Measurements from ENCODE around the gene ADH4. TPM values are rescaled to one million over a fixed set of nuclear protein-coding genes. Genes with fewer than 3 reads are reported as not detected.

Gene ADH4
- total and polyA plus RNA-seq, 2 donors (not counting 3 experiments of a cell fraction or from before 2014, with no cell fraction given) = not detected

GRCh38 chr4:99161373-99162099 is 17.4 kb upstream of the ADH4 start:
- BruUV-seq (replicated peaks) = no TSS peak
- DNase-seq (ENCODE audit: low read depth, low spot score) (no peak), FAIRE-seq (no peak)
- TF ChIP-seq CTCF (IDR thresholded peaks at IDR 0.05; ENCODE audit: extremely low read depth in 1 of 2, insufficient read depth in 1 of 2, low read depth in 1 of 2, low read length in 2 of 2) (no peak), MAX (IDR thresholded peaks at IDR 0.05; ENCODE audit: insufficient read depth, insufficient read length) (no peak), MYC (IDR thresholded peaks at IDR 0.05; ENCODE audit: low read depth, low read length) (no peak), FOS (IDR thresholded peaks at IDR 0.05; ENCODE audit: borderline replicate concordance, insufficient read depth, low read length) (no peak), EZH2 (IDR thresholded peaks at IDR 0.05; ENCODE audit: borderline replicate concordance, low read depth, low read length, severe bottlenecking) (no peak), POLR2AphosphoS5 (IDR thresholded peaks at IDR 0.05; ENCODE audit: insufficient read depth, low read depth, low read length) (no peak), JUN (IDR thresholded peaks at IDR 0.05; ENCODE audit: borderline replicate concordance, insufficient read depth, insufficient read length, low read depth) (no peak), GATA2 (IDR thresholded peaks at IDR 0.05; ENCODE audit: insufficient read depth, insufficient read length, low read depth, low read length) (no peak), POLR2A (IDR thresholded peaks at IDR 0.05; ENCODE audit: low read depth, low read length) (no peak)
- Histone ChIP-seq H3K27ac (ENCODE audit: insufficient read depth, low read depth, low read length) (no peak overlapping the region), H3K36me3 (ENCODE audit: control insufficient read depth in 2 of 2, extremely low read depth in 1 of 2, insufficient read depth in 2 of 2, low read length in 2 of 2) (no peaks in the 10 kb centered on the region), H2AFZ (ENCODE audit: low read depth, low read length) (no peak overlapping the region), H3K9me3 (replicated peaks; ENCODE audit: control insufficient read depth, insufficient read depth, low read length) (no peaks in the 10 kb centered on the region), H3K79me2 (ENCODE audit: control insufficient read depth, insufficient read depth, low read length) (no peaks in the 10 kb centered on the region), H3K4me3 (replicated peaks in 1 of 3; ENCODE audit: insufficient read depth in 1 of 3, low read depth in 1 of 3, low read length in 3 of 3) (no peak overlapping the region), H3K9ac (replicated peaks; ENCODE audit: extremely low read depth, insufficient read depth, low read length) (no peak overlapping the region), H3K9me1 (replicated peaks; ENCODE audit: control insufficient read depth, extremely low read depth, insufficient read depth, low read length) (no peaks in the 10 kb centered on the region), H3K4me2 (ENCODE audit: insufficient read depth, low read length) (no peak overlapping the region), H4K20me1 (replicated peaks; ENCODE audit: control insufficient read depth, extremely low read depth, insufficient read depth, low read length) (no peaks in the 10 kb centered on the region), H3K4me1 (ENCODE audit: control insufficient read depth, extremely low read depth, insufficient read depth, low read length) (no peaks in the 10 kb centered on the region), H3K27me3 (ENCODE audit: control insufficient read depth in 2 of 2, insufficient read depth in 2 of 2, low read length in 2 of 2) (no peaks in the 10 kb centered on the region)
- ChIA-PET CTCF (interaction anchor here (1.5 kb wide), 1 partner anchor 17 kb away, joined by 4 read pairs; no protein-coding TSS in a partner anchor), POLR2A (no interaction called here)
- intact Hi-C loops (cut with micrococcal nuclease) (no loop called here), dilution Hi-C loops (cut with MboI; ENCODE audit: extremely low pct_ligation_motif_present, low sequenced_read_pairs) (no loop called here)
